NCI-H2029 (cell line): ENCODE results near the gene ADORA3.
"Not testable (repeated sequence)": the region's sequence is repeated elsewhere in the genome, so short reads cannot be mapped to it uniquely, and the experiment has no call there.

Experiments
- DNase-seq: peaks from one replicate; lab custom pipeline; 2025; lab: John Stamatoyannopoulos, UW

Gene ADORA3

DNA sequence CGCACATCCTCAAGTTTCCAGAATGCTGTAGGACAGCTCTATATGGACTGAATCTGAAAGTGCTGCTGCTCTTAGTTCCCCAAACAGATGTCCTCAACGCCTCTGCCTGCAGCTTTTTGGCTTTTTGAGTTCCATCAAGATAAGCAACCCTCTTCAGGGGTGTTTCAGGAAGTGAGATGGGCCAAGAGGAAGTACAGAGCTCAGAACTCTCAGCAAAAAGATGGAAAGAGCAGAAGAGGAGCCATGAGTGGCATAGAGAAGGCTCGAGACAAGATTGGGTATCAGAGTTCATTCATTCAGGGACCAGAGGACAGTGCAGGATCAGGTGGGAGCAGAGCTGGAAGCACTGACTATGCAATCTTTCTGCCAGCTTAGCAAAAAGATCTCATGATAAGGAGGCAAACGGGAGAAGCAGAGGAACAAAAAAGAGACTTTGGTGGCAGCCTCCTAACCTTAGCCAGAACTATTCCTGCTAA, at the start of gene ADORA3, which contains the start of gene TMIGD3:
Gene ADORA3, minus strand, starts transcription at position 49 of the 476 bp plus-strand sequence. CDS start 279 bp downstream, outside the sequence.
Gene TMIGD3, minus strand, starts transcription at position 49 of the 476 bp plus-strand sequence. CDS start 279 bp downstream, outside the sequence.
- DNase-seq = no peak

DNA sequence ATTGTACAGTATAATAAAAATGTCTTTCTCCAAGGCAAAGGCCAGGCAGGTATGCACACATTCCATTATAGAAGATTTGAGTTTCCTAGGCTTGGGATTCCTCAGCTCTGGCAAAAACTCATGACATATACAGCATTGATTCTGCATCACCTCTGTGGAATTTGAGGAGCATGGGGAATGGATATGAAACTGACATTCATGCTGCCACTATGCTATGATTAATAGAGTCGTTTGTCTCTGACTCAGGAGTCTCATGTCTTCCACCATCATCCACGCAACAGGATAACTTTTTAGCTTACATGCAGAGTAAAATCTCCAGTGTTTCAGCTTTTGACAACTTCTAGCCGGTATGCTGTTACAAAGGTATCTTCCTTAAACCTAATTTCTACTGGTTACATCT, 49.8 kb upstream of the ADORA3 start:
- no peak for DNase-seq

DNA sequence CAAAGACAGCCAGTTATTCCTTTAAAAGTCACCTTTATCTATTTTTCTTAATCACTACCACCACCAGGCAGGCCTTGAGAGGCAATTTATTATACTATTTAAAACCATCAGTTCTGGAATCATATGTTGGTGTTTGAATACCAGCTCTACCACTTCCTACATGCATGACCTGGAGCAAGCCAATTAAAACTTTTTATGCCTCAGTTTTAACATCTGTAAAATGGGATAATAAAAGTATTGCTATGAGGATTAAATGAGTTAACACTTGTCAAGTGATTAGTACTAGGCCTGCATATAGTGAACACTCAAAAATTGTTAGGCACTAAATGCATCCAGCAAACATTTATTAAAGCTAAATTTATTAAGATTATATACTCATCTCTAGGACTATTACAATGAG, 49.2 kb upstream of the ADORA3 start:
- DNase-seq = no peak

DNA sequence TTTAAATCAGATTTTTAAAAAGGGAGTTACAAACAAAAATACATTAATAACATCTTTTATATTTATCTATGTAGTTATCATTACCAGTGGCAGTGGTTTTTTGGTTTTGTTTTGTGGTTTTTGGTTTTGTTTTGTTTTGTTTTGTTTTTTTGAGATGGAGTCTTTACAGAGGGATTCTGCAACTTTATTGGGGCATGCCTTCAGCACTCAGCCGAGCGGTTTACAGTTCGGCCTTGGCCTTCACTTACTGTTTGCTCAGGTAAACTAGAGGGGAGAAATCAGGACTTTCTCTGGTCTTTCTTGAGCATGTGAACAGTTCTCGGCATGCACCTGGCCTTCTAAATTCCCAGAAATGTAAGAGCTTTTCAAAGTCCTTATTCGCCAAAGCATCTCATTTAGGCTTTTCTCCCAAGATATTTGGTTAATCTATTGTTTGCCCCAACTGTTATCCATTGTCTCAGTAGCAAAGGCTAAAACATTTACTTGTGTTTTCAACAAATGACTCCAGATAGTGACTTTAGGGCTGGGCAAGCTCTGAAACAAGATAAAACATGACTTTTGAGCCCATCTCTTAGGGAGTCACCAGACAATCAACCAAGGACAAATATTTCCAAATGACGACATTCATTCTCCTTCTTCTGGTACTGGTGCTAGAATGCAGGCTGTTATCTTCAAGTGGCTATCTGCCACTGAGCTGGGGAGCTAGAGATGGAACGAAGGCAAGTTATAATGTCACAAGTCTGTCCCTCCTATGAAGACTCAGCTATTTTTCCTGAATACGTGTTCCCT, 48.4 kb upstream of the ADORA3 start:
- DNase-seq = no peak

DNA sequence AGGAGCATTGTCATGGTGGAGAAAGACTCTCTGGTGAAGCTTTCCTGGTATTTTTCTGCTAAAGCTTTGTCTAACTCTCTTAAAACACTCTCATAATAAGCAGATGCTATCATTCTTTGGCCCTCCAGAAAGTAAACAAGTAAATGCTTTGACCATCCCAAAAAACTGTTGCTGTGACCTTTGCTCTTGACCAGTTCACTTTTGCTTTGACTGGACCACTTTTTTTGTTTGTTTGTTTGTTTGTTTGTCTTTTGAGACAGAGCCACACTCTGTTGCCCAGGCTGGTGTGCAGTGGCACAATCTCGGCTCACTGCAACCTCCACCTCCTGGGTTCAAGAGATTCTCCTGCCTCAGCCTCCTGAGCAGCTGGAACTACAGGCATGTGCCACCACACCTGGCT, 44.4 kb upstream of the ADORA3 start:
- not testable (repeated sequence) for DNase-seq

DNA sequence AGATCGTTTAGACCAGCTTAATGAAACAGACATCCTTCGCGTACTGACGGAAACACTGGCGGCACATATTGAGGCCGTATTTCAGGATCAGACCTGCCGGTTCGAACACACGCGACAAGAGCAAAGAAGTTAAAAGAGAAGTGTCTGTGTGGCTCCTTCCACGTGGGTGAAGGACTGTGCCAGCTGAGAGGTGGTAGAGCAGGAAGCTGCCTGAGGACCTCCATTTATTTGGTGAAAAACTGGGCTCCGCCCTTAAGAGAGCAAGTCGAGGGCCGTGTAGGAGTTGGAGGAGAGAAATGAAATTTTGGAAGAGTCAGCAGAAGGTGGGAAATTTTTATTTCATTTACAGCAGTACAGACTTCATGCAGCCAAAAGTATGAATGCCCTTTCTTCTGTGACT, 38.8 kb upstream of the ADORA3 start:
- no peak for DNase-seq

DNA sequence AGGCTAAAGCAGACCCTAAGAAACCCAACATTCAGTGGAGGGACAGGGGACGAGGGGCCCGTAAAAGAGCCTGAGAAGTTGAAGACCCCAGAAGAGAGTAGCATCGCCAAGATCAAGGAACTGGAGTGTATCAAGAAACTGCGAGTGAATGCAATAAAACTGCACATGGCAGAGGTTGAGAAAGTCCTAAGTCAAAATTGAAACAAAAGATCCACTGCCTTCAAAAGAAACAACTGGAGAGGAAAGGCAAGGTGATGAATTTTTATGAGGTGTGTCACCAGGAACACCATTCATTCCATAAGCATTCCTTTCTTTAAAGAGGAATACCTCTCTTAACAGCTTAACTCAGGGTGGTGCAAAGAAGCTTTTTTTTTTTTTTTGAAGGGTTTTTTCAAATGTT, 38.3 kb upstream of the ADORA3 start:
- no peak for DNase-seq

DNA sequence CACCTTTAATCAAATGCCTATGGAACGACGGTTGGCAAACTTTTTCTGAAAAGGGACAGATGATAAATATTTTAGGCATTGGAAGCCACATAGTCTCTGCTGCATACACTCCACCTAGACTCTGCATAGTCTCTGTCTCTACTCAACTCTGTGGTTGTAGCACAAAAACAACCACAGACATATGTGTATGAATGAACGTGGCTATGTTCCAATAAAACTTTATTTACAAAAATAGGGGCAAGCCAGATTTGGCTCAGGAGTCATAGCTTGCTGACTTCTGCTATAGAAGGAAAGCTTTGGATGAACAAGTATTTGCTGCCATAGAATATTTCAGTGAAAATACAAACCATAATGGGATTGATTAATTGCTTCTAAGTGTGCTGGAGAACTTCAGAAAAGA, 37.5 kb upstream of the ADORA3 start:
- DNase-seq = no peak

DNA sequence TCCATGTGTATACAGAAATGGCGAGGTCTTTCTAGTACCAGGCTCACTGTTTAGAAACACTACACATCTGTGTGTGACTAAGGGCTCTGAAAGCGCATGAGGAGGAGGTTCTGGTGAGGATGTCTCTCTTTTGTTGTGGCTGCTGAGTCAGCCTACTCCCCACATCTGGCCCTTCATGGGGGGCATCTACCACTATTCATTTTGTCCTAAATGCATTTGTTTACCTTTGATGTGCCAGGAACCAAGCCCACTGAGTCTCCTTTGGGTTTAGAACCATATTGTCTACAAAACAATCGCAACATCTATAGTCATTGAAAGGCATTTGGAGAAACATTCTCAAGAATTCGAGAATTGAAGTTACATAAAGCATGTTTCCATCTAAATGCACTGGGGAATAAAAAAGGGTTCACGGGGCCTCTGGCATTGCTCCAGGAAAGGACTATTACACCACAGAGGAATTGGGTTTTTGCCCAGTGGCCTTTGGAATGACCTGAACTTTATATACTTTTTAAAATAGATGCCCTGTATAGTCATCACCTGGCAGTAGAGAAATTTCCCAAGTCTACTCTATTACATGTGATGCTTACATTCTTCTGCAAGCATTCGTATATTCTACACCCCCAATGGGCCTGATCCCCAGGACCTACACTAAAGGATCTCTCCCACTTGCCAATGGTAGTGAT, 35.1 kb upstream of the ADORA3 start:
- no peak for DNase-seq

DNA sequence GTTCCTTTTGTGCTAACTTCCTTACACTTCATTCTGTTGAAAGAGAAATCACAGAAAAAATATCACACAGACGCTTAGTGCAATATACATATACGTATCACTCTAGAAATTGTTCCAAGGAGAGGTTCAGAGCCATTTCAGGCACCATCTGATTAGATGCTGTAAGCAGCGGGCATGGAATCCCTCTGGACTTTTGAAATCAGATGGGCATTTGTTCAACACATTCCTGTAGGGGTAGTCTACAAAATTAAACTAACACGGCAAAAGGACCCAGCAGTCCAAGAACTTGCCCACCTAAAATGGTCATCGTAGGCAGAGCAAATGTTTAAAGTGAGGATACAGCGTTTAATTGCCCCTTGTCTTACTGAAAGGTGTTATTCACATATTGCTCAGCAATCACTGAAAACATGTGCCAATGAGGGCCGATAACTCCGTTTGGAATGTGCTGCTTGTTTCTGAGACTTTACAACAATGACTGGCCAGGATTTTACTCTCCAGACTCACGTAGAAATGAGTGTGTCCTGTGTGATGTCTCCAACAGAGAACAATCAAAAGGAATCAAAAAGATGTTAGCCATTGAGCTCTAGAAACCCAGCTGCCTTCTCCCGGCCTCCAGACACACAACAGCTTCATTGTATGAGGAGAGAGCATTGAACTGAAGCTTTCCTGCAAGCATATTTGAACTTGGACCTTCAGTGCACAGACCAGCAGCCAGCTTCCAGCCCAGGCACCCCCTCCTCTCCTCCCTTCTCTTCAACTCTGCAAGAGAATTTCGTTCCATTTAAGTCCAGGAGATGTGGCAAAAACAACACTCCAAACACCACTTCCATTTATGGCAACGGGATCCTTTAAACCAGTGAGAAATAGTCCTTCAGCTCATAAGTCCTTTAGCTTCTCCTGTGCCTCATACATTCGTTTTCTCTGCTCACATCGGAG, 32.1 kb upstream of the ADORA3 start:
- no peak for DNase-seq

DNA sequence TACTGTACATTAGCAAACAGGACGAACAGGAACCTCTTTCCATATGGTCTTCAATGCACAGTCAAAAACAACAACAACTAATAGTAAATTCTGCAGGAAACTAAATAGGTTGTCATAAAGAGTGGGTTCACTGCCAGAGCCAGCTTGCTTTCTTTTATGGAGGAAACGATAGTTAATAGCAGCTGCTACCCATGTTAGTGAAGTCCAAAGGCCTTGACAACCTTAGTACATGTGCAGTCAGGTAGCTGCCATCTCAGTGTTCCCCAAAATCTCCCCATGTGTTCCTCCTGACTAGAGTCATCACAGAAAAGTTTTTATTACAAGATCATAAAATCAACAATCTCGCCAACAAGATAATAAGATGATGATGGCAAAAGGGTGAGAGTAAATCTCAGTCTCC, 16.6 kb upstream of the ADORA3 start:
- no peak for DNase-seq

DNA sequence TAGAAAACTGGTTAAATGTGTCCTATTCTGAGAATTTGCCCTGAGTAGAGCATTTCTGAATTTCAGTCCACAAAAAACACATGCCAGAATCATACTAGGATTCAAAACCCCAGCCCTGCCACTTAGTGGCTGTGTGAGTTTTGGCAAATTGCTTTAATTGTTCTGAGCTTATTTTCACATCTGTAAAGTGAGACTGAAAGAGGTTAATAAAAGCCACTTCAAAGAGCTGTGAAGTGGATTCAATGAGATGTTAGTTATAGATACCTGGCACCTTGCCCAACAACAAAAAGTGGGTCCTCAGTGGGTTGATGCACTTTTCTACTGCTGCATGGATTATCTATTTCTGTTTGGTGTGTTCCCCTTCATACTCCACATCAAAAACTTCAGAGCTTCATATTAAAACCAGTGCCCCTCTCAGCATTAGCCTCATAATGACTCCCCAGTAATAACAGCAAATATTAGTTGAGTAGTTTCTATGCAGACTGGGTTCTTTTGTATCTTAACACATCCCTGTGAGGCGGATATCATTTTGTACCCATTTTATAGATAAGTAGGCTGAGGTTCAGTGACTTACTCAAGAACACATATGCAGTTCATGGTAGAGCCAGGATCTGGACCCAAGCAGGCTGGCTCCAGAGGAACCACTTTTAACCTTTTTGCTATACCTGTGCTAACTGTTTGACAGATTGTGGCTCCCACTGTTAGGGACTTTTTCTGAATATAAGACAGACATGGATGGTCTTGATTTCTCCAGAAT, 14.2 kb upstream of the ADORA3 start:
- DNase-seq = peak; percentile 69

DNA sequence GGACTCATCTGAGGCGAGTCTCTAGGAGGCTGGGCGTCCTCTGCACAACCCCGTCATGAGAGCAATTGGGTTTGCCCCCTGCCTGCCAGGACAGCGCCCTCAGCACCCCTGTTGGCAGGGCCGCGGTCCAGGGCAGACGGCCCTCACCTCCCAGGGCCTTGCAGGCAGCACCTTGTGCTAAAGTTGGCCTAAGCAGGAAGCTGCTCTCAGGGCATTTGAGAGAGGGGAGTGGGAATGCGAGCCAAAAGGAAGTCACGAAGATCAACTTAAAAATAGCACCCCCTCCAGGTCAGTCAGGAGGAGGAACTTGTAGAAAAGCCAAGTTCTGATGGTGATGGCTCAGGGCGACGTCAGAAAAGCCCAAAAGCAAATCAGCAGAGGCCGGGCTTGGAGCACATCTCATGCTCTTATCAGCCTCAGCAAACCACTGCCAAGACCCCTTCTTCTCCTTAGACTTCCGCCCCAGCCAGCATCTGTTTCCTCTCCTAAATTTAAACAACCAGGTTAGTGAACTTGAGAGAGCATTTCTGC, 12.6 kb upstream of the ADORA3 start:
- peak; percentile 14 for DNase-seq

DNA sequence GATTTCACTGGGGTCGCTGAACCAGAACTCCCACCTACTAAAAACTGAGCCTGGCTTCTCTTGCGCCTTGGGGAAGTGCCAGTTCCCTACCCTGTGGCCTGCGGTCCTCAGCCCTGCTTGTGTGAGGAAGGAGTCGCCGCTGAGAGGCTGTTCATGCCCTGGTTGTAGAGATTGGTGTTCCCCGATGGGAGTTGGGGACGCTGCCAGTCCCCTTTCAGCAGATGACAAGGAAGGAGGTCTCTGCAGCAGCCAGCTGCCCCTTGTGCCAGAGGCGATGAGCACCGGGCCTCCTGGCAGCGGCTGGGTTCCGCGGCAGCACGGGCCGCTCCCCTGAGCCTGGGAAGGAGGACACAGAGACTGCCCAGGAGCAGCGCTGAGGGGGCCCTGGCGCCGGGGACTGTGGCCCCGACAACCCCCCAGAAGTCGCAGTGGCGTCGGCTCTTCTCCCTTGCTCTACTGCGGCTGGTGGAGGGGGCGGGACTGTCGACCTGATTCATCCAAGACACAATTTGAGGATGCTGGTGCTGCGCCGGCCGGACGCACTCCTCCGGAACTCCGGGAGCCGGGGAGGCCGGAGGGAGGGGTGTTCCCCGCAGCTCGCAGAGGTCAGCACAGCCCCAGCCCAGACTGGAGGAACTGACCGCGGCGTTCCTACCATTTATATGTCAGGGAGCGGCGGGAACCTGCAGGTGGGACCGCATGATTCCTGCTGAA, 12.0 kb upstream of the ADORA3 start:
- DNase-seq = no peak

DNA sequence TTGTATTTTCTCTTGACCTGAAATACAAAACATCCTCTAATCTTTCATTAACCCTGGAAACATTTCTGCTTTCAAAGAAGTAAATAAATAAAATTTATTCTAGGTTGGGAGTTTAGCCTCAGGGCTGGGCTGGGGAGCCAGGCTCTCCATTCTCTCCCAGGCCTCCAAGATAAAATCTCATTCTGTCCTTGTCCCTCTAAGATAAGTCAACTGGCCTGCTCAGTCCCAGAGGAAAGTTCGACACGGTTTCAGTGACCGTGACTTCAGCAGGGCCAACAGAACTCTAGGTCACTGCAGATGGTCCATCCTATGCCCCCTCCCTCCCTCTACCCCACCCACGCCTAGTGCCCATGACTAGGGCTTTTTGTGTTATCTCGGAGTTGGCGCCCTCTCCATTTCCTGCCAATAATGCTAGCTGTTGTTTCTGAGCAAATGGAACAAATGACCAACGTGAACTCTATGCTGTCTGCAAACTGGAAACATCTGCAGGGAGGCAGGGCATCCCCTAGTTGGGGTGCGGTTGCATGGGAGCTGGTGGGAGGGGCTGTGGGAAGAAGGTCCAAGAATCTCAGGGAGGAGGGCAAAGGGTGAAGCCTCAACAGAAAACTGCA, 10.1 kb upstream of the ADORA3 start:
- DNase-seq = no peak

DNA sequence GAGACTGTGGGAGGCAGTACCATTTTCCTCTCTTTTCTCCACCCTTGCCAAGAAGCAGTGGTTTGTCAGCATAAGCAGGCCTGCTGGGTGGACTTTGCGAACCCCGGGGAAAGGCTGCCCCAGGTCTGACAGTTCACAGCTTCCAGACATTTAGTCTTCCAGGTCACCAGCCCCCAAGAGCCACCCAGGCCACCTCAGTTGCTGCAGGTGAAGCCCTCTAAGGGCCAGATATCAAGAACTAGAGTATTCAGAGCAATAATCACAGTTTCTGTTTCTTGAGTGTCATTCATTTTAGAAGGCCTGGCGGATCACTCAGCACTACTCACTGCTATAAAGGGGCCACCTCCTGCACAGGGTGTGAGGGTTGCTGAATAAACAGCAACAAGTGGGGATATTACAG, 9.5 kb upstream of the ADORA3 start:
- no peak for DNase-seq

DNA sequence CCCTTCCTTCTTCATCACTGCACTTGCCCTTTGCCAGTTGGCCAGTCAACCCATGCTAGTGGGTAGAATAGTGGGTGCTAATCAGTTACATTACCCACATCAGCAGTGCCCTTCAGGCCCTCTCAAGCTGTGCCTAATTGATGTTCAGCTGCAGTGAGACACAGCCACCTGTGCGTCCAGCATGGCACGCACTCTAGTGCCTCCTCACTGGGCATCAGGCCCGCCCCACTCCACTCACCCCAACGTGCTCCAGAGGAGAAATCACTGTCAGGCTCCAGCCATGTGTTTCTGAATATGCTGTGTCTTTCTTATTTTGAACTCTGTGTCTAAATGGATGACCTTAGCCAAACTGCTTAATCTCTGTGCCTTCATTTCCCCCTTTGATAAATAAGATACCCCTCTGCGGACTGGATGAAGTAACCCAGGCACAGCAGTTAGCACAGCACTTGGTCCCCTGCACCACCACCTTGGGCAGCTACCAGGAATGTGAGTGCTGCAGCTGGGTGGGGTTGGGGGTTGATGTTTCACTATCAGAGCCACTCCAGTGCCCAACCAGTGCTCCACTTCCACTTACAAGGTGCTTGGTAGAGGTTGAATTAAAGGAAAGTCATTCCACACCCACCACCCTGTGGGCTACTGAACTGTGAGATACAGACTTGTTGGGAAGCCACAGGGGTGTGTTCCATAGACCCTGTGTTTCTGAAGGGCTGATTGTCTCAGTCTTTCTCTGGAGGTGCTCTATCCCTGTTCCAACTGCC, 8.9 kb upstream of the ADORA3 start:
- no peak for DNase-seq

DNA sequence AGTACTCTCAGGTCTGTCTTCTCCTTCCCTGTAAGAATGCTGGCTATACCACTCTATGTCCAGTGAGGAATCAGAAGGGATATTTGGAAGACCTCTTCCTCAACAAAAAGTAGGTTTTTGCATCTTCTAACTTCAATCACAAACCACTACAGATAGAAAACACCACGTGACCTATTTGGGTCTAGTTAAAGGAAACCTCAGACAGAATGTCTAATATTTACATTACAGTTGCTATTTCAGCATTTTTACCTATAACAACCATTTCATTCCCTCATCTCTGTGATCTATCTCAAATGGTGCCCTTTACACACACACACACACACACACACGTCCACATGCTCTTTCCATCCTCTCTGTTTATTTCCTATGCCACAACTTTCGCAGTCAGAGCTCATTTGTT, 7.9 kb upstream of the ADORA3 start:
- no peak for DNase-seq

DNA sequence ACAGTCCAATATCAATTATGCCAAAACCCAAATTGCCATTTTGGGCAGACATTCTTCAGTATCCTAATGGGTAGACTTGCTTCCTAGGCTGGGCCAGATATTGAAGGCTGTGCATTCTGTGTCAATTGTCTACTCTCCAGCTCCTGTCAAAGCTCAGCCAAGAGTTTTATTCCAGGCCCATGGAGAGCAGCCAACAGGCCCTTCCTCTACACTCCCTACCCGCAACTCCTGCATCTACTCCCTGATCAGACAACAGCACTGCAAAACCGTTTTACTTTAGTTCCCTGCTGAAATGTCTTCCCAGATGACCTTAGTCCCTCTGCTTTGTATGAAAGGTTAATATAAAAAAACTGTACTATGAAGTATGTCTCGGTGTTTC, 6.6 kb upstream of the ADORA3 start:
- no peak for DNase-seq
